GM10266 (cell line): ENCODE results near the gene ARPC2.
A peak's percentile ranks its signal among the peaks of the same experiment; 100 is the strongest.

Experiments used
- DNase-seq: peaks from one replicate; pipeline ENCODE4 v3.0.0; 2012; ENCODE audit errors: extremely low spot score
- CTCF ChIP-seq: IDR thresholded peaks from 2 replicates; pipeline ENCODE4 v1.5.1; 2012; ENCODE audit warnings: mild to moderate bottlenecking, low read depth; ENCODE audit not compliant: control insufficient read depth, insufficient read depth; ENCODE audit errors: missing control alignments

The ARPC2 gene

GRCh38 chr2:218217360-218218267 lies 625 bp downstream of the ARPC2 start:
- no peak for TF ChIP-seq CTCF
- peak; percentile 68 for DNase-seq

- no peak for TF ChIP-seq CTCF
- DNase-seq: peak; percentile 66
Measured at GRCh38 chr2:218218268-218219185, 1.5 kb downstream of the ARPC2 start.

GRCh38 chr2:218219934-218220333 lies 2.9 kb downstream of the ARPC2 start:
- no peak for TF ChIP-seq CTCF
- DNase-seq: no peak

GRCh38 chr2:218221000-218221399 lies 4.0 kb downstream of the ARPC2 start:
- no peak for DNase-seq
- TF ChIP-seq CTCF: no peak

GRCh38 chr2:218223046-218223445 lies 6.1 kb downstream of the ARPC2 start:
- no peak for DNase-seq
- no peak for TF ChIP-seq CTCF

- no peak for DNase-seq
- TF ChIP-seq CTCF: no peak
Measured at GRCh38 chr2:218224186-218224585, 7.2 kb downstream of the ARPC2 start.
